ENCODE data around the gene RRAS. TPM values are rescaled to one million over a fixed set of nuclear protein-coding genes. Genes with fewer than 3 reads are reported as not detected.

Gene RRAS
- polyA plus RNA-seq, 1 donor from 2014 or later: not detected

- no peaks in the 10 kb centered on the region for H4K20me1 ChIP-seq (ENCODE audit: insufficient read depth)
Observed at GRCh38 chr19:49614096-49614833, 25.7 kb downstream of the RRAS start.

GRCh38 chr19:49613374-49613773 lies 26.6 kb downstream of the RRAS start:
- Histone ChIP-seq H3K4me2 (ENCODE audit: low read length) (no peak overlapping the region), H3K79me2 (replicated peaks; ENCODE audit: insufficient read depth, low read length) (peaks cover 17% of the 10 kb centered on the region), H3F3A (ENCODE audit: insufficient read depth, low read length, poor library complexity, severe bottlenecking) (no peaks in the 10 kb centered on the region)

More at GRCh38 chr19:49614096-49614833, 25.7 kb downstream of the RRAS start:
- no peaks in the 10 kb centered on the region for H3K27me3 ChIP-seq (ENCODE audit: insufficient read depth, low read depth, low read length)
- no peak overlapping the region for H3K4me2 ChIP-seq (ENCODE audit: low read length)
- peaks cover 4% of the 10 kb centered on the region for H3K36me3 ChIP-seq (ENCODE audit: insufficient read depth, low read length)
- no peak overlapping the region for H2AFZ ChIP-seq (ENCODE audit: low read depth, low read length)
- no peaks in the 10 kb centered on the region for H3K9me2 ChIP-seq (ENCODE audit: insufficient read depth, low read length)
- no peak overlapping the region for H3K9ac ChIP-seq (ENCODE audit: low read length)
- TF ChIP-seq RAD21 (conservative IDR thresholded peaks at IDR 0.05): no peak
- no peak for TF ChIP-seq SMC3 (conservative IDR thresholded peaks at IDR 0.05; ENCODE audit: poor library complexity)
- TF ChIP-seq REST (IDR thresholded peaks at IDR 0.05; ENCODE audit: borderline replicate concordance): no peak
- TF ChIP-seq MXI1 (conservative IDR thresholded peaks at IDR 0.05; ENCODE audit: poor library complexity, severe bottlenecking): no peak
- no peak for TF ChIP-seq TAF1 (IDR thresholded peaks at IDR 0.05; ENCODE audit: low read depth)
- no peak for TF ChIP-seq CTCF (IDR thresholded peaks at IDR 0.05; ENCODE audit: poor library complexity, severe bottlenecking)
- TF ChIP-seq POLR2AphosphoS5 (IDR thresholded peaks at IDR 0.05): no peak
- TF ChIP-seq EP300 (conservative IDR thresholded peaks at IDR 0.05; ENCODE audit: poor library complexity, severe bottlenecking): no peak
- no peak for TF ChIP-seq EZH2 (IDR thresholded peaks at IDR 0.05; ENCODE audit: borderline replicate concordance, insufficient read depth, low read length, poor library complexity, severe bottlenecking)
- no peaks in the 10 kb centered on the region for H3F3A ChIP-seq (ENCODE audit: insufficient read depth, low read length, poor library complexity, severe bottlenecking)
- H3K9me3 ChIP-seq (ENCODE audit: low read length): no peaks in the 10 kb centered on the region
- H3K4me3 ChIP-seq (ENCODE audit: low read length): no peak overlapping the region
- peaks cover 9% of the 10 kb centered on the region for H3K79me2 ChIP-seq (replicated peaks; ENCODE audit: insufficient read depth, low read length)
- H3K27ac ChIP-seq (ENCODE audit: low read length): no peak overlapping the region

More at GRCh38 chr19:49613374-49613773, 26.6 kb downstream of the RRAS start:
- Histone ChIP-seq H3K27me3 (ENCODE audit: insufficient read depth, low read depth, low read length) (no peaks in the 10 kb centered on the region), H3K9me2 (ENCODE audit: insufficient read depth, low read length) (no peaks in the 10 kb centered on the region), H3K36me3 (ENCODE audit: insufficient read depth, low read length) (peaks cover 4% of the 10 kb centered on the region), H3K9ac (ENCODE audit: low read length) (no peak overlapping the region), H3K9me3 (ENCODE audit: low read length) (no peaks in the 10 kb centered on the region), H4K20me1 (ENCODE audit: insufficient read depth) (no peaks in the 10 kb centered on the region), H3K4me3 (ENCODE audit: low read length) (no peak overlapping the region), H3K27ac (ENCODE audit: low read length) (no peak overlapping the region), H2AFZ (ENCODE audit: low read depth, low read length) (no peak overlapping the region)
- TF ChIP-seq SMC3 (conservative IDR thresholded peaks at IDR 0.05; ENCODE audit: poor library complexity): no peak
- TF ChIP-seq REST (IDR thresholded peaks at IDR 0.05; ENCODE audit: borderline replicate concordance): no peak
- TF ChIP-seq EZH2 (IDR thresholded peaks at IDR 0.05; ENCODE audit: borderline replicate concordance, insufficient read depth, low read length, poor library complexity, severe bottlenecking): no peak
- TF ChIP-seq RAD21 (conservative IDR thresholded peaks at IDR 0.05): no peak
- no peak for TF ChIP-seq TAF1 (IDR thresholded peaks at IDR 0.05; ENCODE audit: low read depth)
- TF ChIP-seq MXI1 (conservative IDR thresholded peaks at IDR 0.05; ENCODE audit: poor library complexity, severe bottlenecking): no peak
- no peak for TF ChIP-seq EP300 (conservative IDR thresholded peaks at IDR 0.05; ENCODE audit: poor library complexity, severe bottlenecking)
- TF ChIP-seq POLR2AphosphoS5 (IDR thresholded peaks at IDR 0.05): no peak

Measured in neural cell (in vitro differentiated cells).